Activated CD8-positive, alpha-beta T cell treated with anti-CD3 and anti-CD28 coated beads for 36 hours (primary cell): ENCODE measurements around the gene TDP2. TPM values are rescaled to one million over a fixed set of nuclear protein-coding genes. Genes with fewer than 3 reads are reported as not detected.
A peak's percentile ranks its signal among the peaks of the same experiment; 100 is the strongest.

Experiments
- ATAC-seq: fragments of 200-7000 bp; cut with Tn5 transposase; one replicate; pipeline ENCODE4 v1.10.0; 2021; ENCODE audit warnings: mild to moderate bottlenecking, moderate library complexity
- CTCF ChIA-PET: fragments of 350-600 bp; sonication (Branson Sonifier 250); formaldehyde crosslinking; loops from one replicate; lab custom pipeline; 2021; ENCODE audit warnings: antibody characterized with exemption; lab: Charles Lee
- POLR2A ChIA-PET: fragments of 350-600 bp; sonication (Branson Sonifier 250); formaldehyde crosslinking; loops from one replicate; lab custom pipeline; 2021; ENCODE audit warnings: antibody characterized with exemption; lab: Charles Lee
- DNase-seq: peaks from one replicate; pipeline ENCODE4 v3.0.0-alpha.2; 2020
- H3K27ac Mint-ChIP-seq: one replicate; pipeline ENCODE4 v1.8.0; 2021; ENCODE audit warnings: mild to moderate bottlenecking, mixed read lengths
- H3K27me3 Mint-ChIP-seq: one replicate; pipeline ENCODE4 v1.8.0; 2021; ENCODE audit warnings: mixed read lengths
- H3K36me3 Mint-ChIP-seq: one replicate; pipeline ENCODE4 v1.8.0; 2021; ENCODE audit warnings: low read depth, mixed read lengths
- H3K4me1 Mint-ChIP-seq: one replicate; pipeline ENCODE4 v1.8.0; 2021; ENCODE audit warnings: low read depth, mixed read lengths
- H3K4me3 Mint-ChIP-seq: one replicate; pipeline ENCODE4 v1.8.0; 2021; ENCODE audit warnings: mild to moderate bottlenecking, moderate library complexity, mixed read lengths
- H3K9me3 Mint-ChIP-seq: one replicate; pipeline ENCODE4 v1.8.0; 2021; ENCODE audit warnings: mixed read lengths
- CTCF ChIP-seq: fragments of 200-600 bp; IDR thresholded peaks from one replicate; pipeline ENCODE4 v1.8.0; 2022; ENCODE audit warnings: antibody characterized with exemption, mild to moderate bottlenecking
- intact Hi-C: fragments of 100-400 bp; cut with micrococcal nuclease; formaldehyde crosslinking; loops from one replicate; pipeline ENCODE4 v1.10.0; 2022
- total RNA-seq, 2 experiments: library from RNA; stranded (reverse); gene quantifications; one replicate each; pipeline ENCODE4 v1.2.3, GENCODE V29; 2021

The TDP2 gene
- total RNA-seq, 2 experiments from 2014 or later: 37.4 to 39.8 TPM

GRCh38 chr6:24692003-24692402 is 25.3 kb upstream of the TDP2 start:
- H3K27ac Mint-ChIP-seq: peak overlapping the region; percentile 62
- TF ChIP-seq CTCF: no peak

GRCh38 chr6:24691550-24691949 is 24.9 kb upstream of the TDP2 start:
- DNase-seq (no peak), ATAC-seq (peak; percentile 28)
- no peak for TF ChIP-seq CTCF
- Mint-ChIP-seq H3K36me3 (peaks cover 4% of the 10 kb centered on the region), H3K27me3 (no peaks in the 10 kb centered on the region), H3K27ac (peak overlapping the region; percentile 62), H3K9me3 (no peaks in the 10 kb centered on the region), H3K4me1 (peaks cover 28% of the 10 kb centered on the region), H3K4me3 (no peak overlapping the region)
- ChIA-PET CTCF (interaction anchor here (1.2 to 13.2 kb wide), 2 partner anchors 109 to 144 kb away, joined by 5 to 141 read pairs; no protein-coding TSS in a partner anchor), POLR2A (interaction anchor here (1.3 kb wide), 1 partner anchor 9 kb away, joined by 3 read pairs; no protein-coding TSS in a partner anchor)
- intact Hi-C loops: no loop called here

More at GRCh38 chr6:24692003-24692402, 25.3 kb upstream of the TDP2 start:
- Mint-ChIP-seq H3K9me3 (no peaks in the 10 kb centered on the region), H3K4me1 (peaks cover 28% of the 10 kb centered on the region), H3K36me3 (peaks cover 4% of the 10 kb centered on the region), H3K27me3 (no peaks in the 10 kb centered on the region), H3K4me3 (no peak overlapping the region)
- intact Hi-C loops: no loop called here
- no peak for ATAC-seq
- DNase-seq: no peak
- ChIA-PET POLR2A (interaction anchor here (1.3 kb wide), 1 partner anchor 9 kb away, joined by 3 read pairs; no protein-coding TSS in a partner anchor), CTCF (interaction anchor here (1.2 to 13.2 kb wide), 3 partner anchors 25 to 145 kb away, joined by 3 to 141 read pairs (median 5); partner anchors contain the start of genes ACOT13 and TDP2)

- intact Hi-C loops: no loop called here
- no peak for TF ChIP-seq CTCF
- Mint-ChIP-seq H3K27me3 (no peaks in the 10 kb centered on the region), H3K36me3 (peaks cover 4% of the 10 kb centered on the region), H3K4me1 (peaks cover 22% of the 10 kb centered on the region), H3K27ac (no peak overlapping the region), H3K9me3 (no peaks in the 10 kb centered on the region), H3K4me3 (no peak overlapping the region)
- ChIA-PET CTCF (interaction anchor here (13.2 kb wide), 1 partner anchor 108 kb away, joined by 141 read pairs; no protein-coding TSS in a partner anchor), POLR2A (no interaction called here)
- ATAC-seq: no peak
- DNase-seq: no peak
Measured at GRCh38 chr6:24690593-24690992, 23.9 kb upstream of the TDP2 start.

- peaks cover 19% of the 10 kb centered on the region for H3K4me1 Mint-ChIP-seq
Measured at GRCh38 chr6:24689964-24690363, 23.3 kb upstream of the TDP2 start.

More at GRCh38 chr6:24689964-24690363, 23.3 kb upstream of the TDP2 start:
- DNase-seq: no peak
- H3K9me3 Mint-ChIP-seq: no peaks in the 10 kb centered on the region
- intact Hi-C loops: no loop called here
- H3K27me3 Mint-ChIP-seq: no peaks in the 10 kb centered on the region
- POLR2A ChIA-PET: no interaction called here
- H3K27ac Mint-ChIP-seq: no peak overlapping the region
- CTCF ChIA-PET: interaction anchor here (1.1 to 13.2 kb wide), 2 partner anchors 23 to 107 kb away, joined by 3 to 141 read pairs; partner anchors contain the start of genes ACOT13 and TDP2
- H3K36me3 Mint-ChIP-seq: peaks cover 4% of the 10 kb centered on the region
- no peak overlapping the region for H3K4me3 Mint-ChIP-seq
- TF ChIP-seq CTCF: no peak
- ATAC-seq: no peak
